CD4-positive, alpha-beta memory T cell (primary cell): ENCODE results near the gene KSR1. TPM values are rescaled to one million over a fixed set of nuclear protein-coding genes. Genes with fewer than 3 reads are reported as not detected.
"Not testable (repeated sequence)": the region's sequence is repeated elsewhere in the genome, so short reads cannot be mapped to it uniquely, and the experiment has no call there.

Experiments used
- CTCF ChIA-PET: fragments of 350-600 bp; sonication (Branson Sonifier 250); formaldehyde crosslinking; loops from one replicate; lab custom pipeline; 2021; ENCODE audit warnings: inconsistent platforms; ENCODE audit not compliant: partially characterized antibody; lab: Charles Lee
- POLR2A ChIA-PET: fragments of 350-600 bp; sonication (Branson Sonifier 250); formaldehyde crosslinking; loops from one replicate; lab custom pipeline; 2021; ENCODE audit not compliant: partially characterized antibody; lab: Charles Lee
- DNase-seq, 5 donors: peaks; one replicate each; pipeline versions ENCODE4 v3.0.0 to v3.0.0-alpha.2; 2020 to 2022; ENCODE audit warnings: mixed read lengths in 1 of 5
- H3K27ac ChIP-seq: one replicate; pipeline ENCODE4 v1.7.0; 2013; ENCODE audit warnings: low read depth, low read length
- H3K27me3 ChIP-seq: 2 replicates; pipeline ENCODE4 v1.7.0; 2013; ENCODE audit warnings: mild to moderate bottlenecking, low read length, moderate library complexity; ENCODE audit not compliant: insufficient read depth
- H3K36me3 ChIP-seq: 2 replicates; pipeline ENCODE4 v1.7.0; 2013; ENCODE audit warnings: mild to moderate bottlenecking, low read length, moderate library complexity; ENCODE audit not compliant: insufficient read depth
- H3K4me1 ChIP-seq: 2 replicates; pipeline ENCODE4 v1.7.0; 2013; ENCODE audit warnings: mild to moderate bottlenecking, low read length, moderate library complexity; ENCODE audit not compliant: insufficient read depth
- H3K4me3 ChIP-seq, 2 donors: one replicate each; pipeline ENCODE4 v1.7.0; 2013; ENCODE audit warnings: low read length in 2 of 2, mild to moderate bottlenecking in 1 of 2
- H3K9me3 ChIP-seq, 2 donors: one replicate each; pipeline ENCODE4 v1.7.0; 2013; ENCODE audit warnings: low read length in 2 of 2, control low read depth in 1 of 2; ENCODE audit not compliant: control insufficient read depth in 1 of 2
- H3K27ac Mint-ChIP-seq, 7 donors: one replicate each; pipeline ENCODE4 v1.8.0; 2020 to 2021; ENCODE audit warnings: mixed read lengths in 7 of 7, mild to moderate bottlenecking in 6 of 7, inconsistent platforms in 3 of 7, moderate library complexity in 3 of 7
- H3K27me3 Mint-ChIP-seq, 2 donors: one replicate each; pipeline ENCODE4 v1.8.0; 2020 to 2021; ENCODE audit warnings: mixed read lengths in 2 of 2
- H3K36me3 Mint-ChIP-seq, 2 donors: one replicate each; pipeline ENCODE4 v1.8.0; 2020 to 2021; ENCODE audit warnings: mixed read lengths in 2 of 2, inconsistent platforms in 1 of 2, mild to moderate bottlenecking in 1 of 2
- H3K4me1 Mint-ChIP-seq, 4 donors: one replicate each; pipeline ENCODE4 v1.8.0; 2020 to 2021; ENCODE audit warnings: mixed read lengths in 4 of 4, mild to moderate bottlenecking in 1 of 4
- H3K4me3 Mint-ChIP-seq, 8 donors: one replicate each; pipeline ENCODE4 v1.8.0; 2020 to 2021; ENCODE audit warnings: mixed read lengths in 8 of 8, mild to moderate bottlenecking in 7 of 8, moderate library complexity in 6 of 8, inconsistent platforms in 3 of 8
- H3K9me3 Mint-ChIP-seq, 8 donors: one replicate each; pipeline ENCODE4 v1.8.0; 2020 to 2021; ENCODE audit warnings: mixed read lengths in 8 of 8, mild to moderate bottlenecking in 5 of 8, inconsistent platforms in 3 of 8, moderate library complexity in 1 of 8
- intact Hi-C: fragments of 100-400 bp; cut with micrococcal nuclease; formaldehyde crosslinking; loops from one replicate; pipeline ENCODE4 v1.15.1; 2023
- polyA plus RNA-seq, 2 donors: library from polyadenylated mRNA; unstranded; fragments of 300-500 nt; fragmentation: Illumina TruSeq; gene quantifications; one replicate each; pipeline ENCODE4 v1.2.3, GENCODE V29; 2021
- total RNA-seq, 2 experiments: library from RNA; stranded (reverse); gene quantifications; one replicate each; pipeline ENCODE4 v1.2.3, GENCODE V29; 2021

Gene KSR1
- total and polyA plus RNA-seq, 4 experiments from 2014 or later, result 0.77 to 40.0 (median 18.7) TPM

GRCh38 chr17:27657620-27658019, 201.4 kb downstream of the KSR1 start:
- H3K27ac ChIP-seq, result no peak overlapping the region
- Mint-ChIP-seq H3K27me3 (peaks cover 0 to 3% of the 10 kb centered on the region in 2 donors), H3K4me3 (no peak overlapping the region), H3K4me1 (peaks cover 0 to 7% (median 5%) of the 10 kb centered on the region in 4 donors), H3K36me3 (no peaks in the 10 kb centered on the region), H3K9me3 (no peaks in the 10 kb centered on the region), H3K27ac (no peak overlapping the region)
- DNase-seq, result no peak
- no peaks in the 10 kb centered on the region for H3K27me3 ChIP-seq
- no peaks in the 10 kb centered on the region for H3K36me3 ChIP-seq
- peaks cover 6% of the 10 kb centered on the region for H3K4me1 ChIP-seq
- intact Hi-C loops, result loop anchor here (10.0 kb wide), 1 partner anchor 227 kb away; no protein-coding TSS in a partner anchor
- CTCF ChIA-PET, result interaction anchor here (1.4 to 11.4 kb wide), 3 partner anchors 9 to 53 kb away, joined by 3 to 358 read pairs (median 3); no protein-coding TSS in a partner anchor
- no peaks in the 10 kb centered on the region for H3K9me3 ChIP-seq
- H3K4me3 ChIP-seq, result no peak overlapping the region
- POLR2A ChIA-PET, result no interaction called here

- CTCF ChIA-PET, result interaction anchor here (1.0 kb wide), 1 partner anchor 96 kb away, joined by 3 read pairs; no protein-coding TSS in a partner anchor
- Mint-ChIP-seq H3K9me3 (no peaks in the 10 kb centered on the region), H3K4me3 (no peak overlapping the region), H3K36me3 (no peaks in the 10 kb centered on the region), H3K27me3 (peaks cover 0 to 3% of the 10 kb centered on the region in 2 donors), H3K27ac (no peak overlapping the region), H3K4me1 (peaks cover 0 to 3% (median 2%) of the 10 kb centered on the region in 4 donors)
- H3K4me3 ChIP-seq, result no peak overlapping the region
- DNase-seq, result no peak
- no peaks in the 10 kb centered on the region for H3K36me3 ChIP-seq
- H3K4me1 ChIP-seq, result peaks cover 2% of the 10 kb centered on the region
- no peaks in the 10 kb centered on the region for H3K27me3 ChIP-seq
- no peaks in the 10 kb centered on the region for H3K9me3 ChIP-seq
- POLR2A ChIA-PET, result no interaction called here
- intact Hi-C loops, result loop anchor here (10.0 kb wide), 1 partner anchor 225 kb away; no protein-coding TSS in a partner anchor
- H3K27ac ChIP-seq, result no peak overlapping the region
Measured at GRCh38 chr17:27659683-27660082, 203.4 kb downstream of the KSR1 start.

GRCh38 chr17:27660436-27660835, 204.2 kb downstream of the KSR1 start:
- Mint-ChIP-seq H3K9me3 (no peaks in the 10 kb centered on the region), H3K27me3 (peaks cover 0 to 3% of the 10 kb centered on the region in 2 donors), H3K4me3 (no peak overlapping the region), H3K27ac (no peak overlapping the region), H3K36me3 (no peaks in the 10 kb centered on the region), H3K4me1 (no peaks in the 10 kb centered on the region)
- H3K4me3 ChIP-seq, result no peak overlapping the region
- ChIA-PET CTCF (no interaction called here), POLR2A (no interaction called here)
- no peak overlapping the region for H3K27ac ChIP-seq
- intact Hi-C loops, result no loop called here
- no peaks in the 10 kb centered on the region for H3K9me3 ChIP-seq
- no peaks in the 10 kb centered on the region for H3K36me3 ChIP-seq
- H3K4me1 ChIP-seq, result no peaks in the 10 kb centered on the region
- no peaks in the 10 kb centered on the region for H3K27me3 ChIP-seq
- no peak for DNase-seq

- POLR2A ChIA-PET, result no interaction called here
- no peak overlapping the region for H3K4me3 ChIP-seq
- H3K4me1 ChIP-seq, result no peaks in the 10 kb centered on the region
- CTCF ChIA-PET, result interaction anchor here (4.5 kb wide), 1 partner anchor 11 kb away, joined by 48 read pairs; no protein-coding TSS in a partner anchor
- DNase-seq, result no peak
- Mint-ChIP-seq H3K9me3 (no peaks in the 10 kb centered on the region), H3K4me1 (no peaks in the 10 kb centered on the region), H3K27ac (peak overlapping the region in 1 of 7 donors; percentile 35), H3K36me3 (no peaks in the 10 kb centered on the region), H3K4me3 (no peak overlapping the region), H3K27me3 (no peaks in the 10 kb centered on the region)
- no peaks in the 10 kb centered on the region for H3K36me3 ChIP-seq
- H3K27ac ChIP-seq, result no peak overlapping the region
- no peaks in the 10 kb centered on the region for H3K27me3 ChIP-seq
- intact Hi-C loops, result no loop called here
- no peaks in the 10 kb centered on the region for H3K9me3 ChIP-seq
Measured at GRCh38 chr17:27663936-27664605, 207.8 kb downstream of the KSR1 start.

- no peak overlapping the region for H3K27ac ChIP-seq
- H3K4me3 Mint-ChIP-seq, result no peak overlapping the region
- ChIA-PET CTCF (interaction anchor here (4.5 kb wide), 1 partner anchor 12 kb away, joined by 48 read pairs; no protein-coding TSS in a partner anchor), POLR2A (no interaction called here)
- H3K4me1 Mint-ChIP-seq, result no peaks in the 10 kb centered on the region
- H3K4me3 ChIP-seq, result no peak overlapping the region
- no peaks in the 10 kb centered on the region for H3K27me3 Mint-ChIP-seq
- no peak for DNase-seq
- H3K9me3 ChIP-seq, result no peaks in the 10 kb centered on the region
- intact Hi-C loops, result no loop called here
- H3K36me3 Mint-ChIP-seq, result no peaks in the 10 kb centered on the region
- H3K9me3 Mint-ChIP-seq, result no peaks in the 10 kb centered on the region
- H3K27ac Mint-ChIP-seq, result no peak overlapping the region
- no peaks in the 10 kb centered on the region for H3K27me3 ChIP-seq
- no peaks in the 10 kb centered on the region for H3K36me3 ChIP-seq
- H3K4me1 ChIP-seq, result no peaks in the 10 kb centered on the region
Measured at GRCh38 chr17:27664606-27664965, 208.3 kb downstream of the KSR1 start.

GRCh38 chr17:27665549-27665948, 209.3 kb downstream of the KSR1 start:
- Mint-ChIP-seq H3K27ac (no peak overlapping the region), H3K9me3 (no peaks in the 10 kb centered on the region), H3K36me3 (no peaks in the 10 kb centered on the region), H3K4me1 (no peaks in the 10 kb centered on the region), H3K27me3 (no peaks in the 10 kb centered on the region), H3K4me3 (no peak overlapping the region)
- intact Hi-C loops, result no loop called here
- ChIA-PET CTCF (interaction anchor here (4.5 kb wide), 1 partner anchor 13 kb away, joined by 48 read pairs; no protein-coding TSS in a partner anchor), POLR2A (interaction anchor here (1.1 kb wide), 1 partner anchor 35 kb away, joined by 3 read pairs; the partner anchor contains the start of gene LGALS9)
- Histone ChIP-seq H3K4me3 (no peak overlapping the region), H3K36me3 (no peaks in the 10 kb centered on the region), H3K27ac (no peak overlapping the region), H3K4me1 (no peaks in the 10 kb centered on the region), H3K9me3 (no peaks in the 10 kb centered on the region), H3K27me3 (no peaks in the 10 kb centered on the region)
- no peak for DNase-seq

- H3K27ac Mint-ChIP-seq, H3K4me1 ChIP-seq, H3K36me3 Mint-ChIP-seq, H3K4me3 ChIP-seq, H3K36me3 ChIP-seq, H3K9me3 Mint-ChIP-seq, H3K27me3 Mint-ChIP-seq, H3K4me1 Mint-ChIP-seq, H3K27ac ChIP-seq, DNase-seq, H3K4me3 Mint-ChIP-seq, H3K27me3 ChIP-seq, intact Hi-C loops, H3K9me3 ChIP-seq: not testable (repeated sequence)
- ChIA-PET CTCF (interaction anchor here (4.5 kb wide), 1 partner anchor 13 kb away, joined by 48 read pairs; no protein-coding TSS in a partner anchor), POLR2A (interaction anchor here (1.1 kb wide), 1 partner anchor 36 kb away, joined by 3 read pairs; the partner anchor contains the start of gene LGALS9)
Measured at GRCh38 chr17:27666270-27666669, 210.0 kb downstream of the KSR1 start.
